SJSA1 (cell line): Measurements from ENCODE around the gene MRPS12. TPM values are rescaled to one million over a fixed set of nuclear protein-coding genes. Genes with fewer than 3 reads are reported as not detected.
A peak's percentile ranks its signal among the peaks of the same experiment; 100 is the strongest.

Experiments used
- DNase-seq, 2 experiments: peaks; one replicate each; pipeline ENCODE4 v3.0.0-alpha.2; 2015 to 2020; ENCODE audit warnings: low spot score in 2 of 2, low read depth in 1 of 2
- H3K27ac ChIP-seq: fragments of 250-450 bp; sonication (Bioruptor Pico); 2 replicates; pipeline ENCODE4 v1.5.1; 2020; ENCODE audit warnings: mild to moderate bottlenecking, moderate library complexity
- H3K27me3 ChIP-seq: fragments of 250-450 bp; sonication (Bioruptor Pico); replicated peaks from 2 replicates; pipeline ENCODE4 v1.5.1; 2020; ENCODE audit warnings: mild to moderate bottlenecking, moderate library complexity
- H3K36me3 ChIP-seq: fragments of 250-450 bp; sonication (Bioruptor Pico); 2 replicates; pipeline ENCODE4 v1.5.1; 2020; ENCODE audit warnings: mild to moderate bottlenecking
- H3K4me1 ChIP-seq: fragments of 250-450 bp; sonication (Bioruptor Pico); replicated peaks from 2 replicates; pipeline ENCODE4 v1.6.1; 2021; ENCODE audit warnings: mild to moderate bottlenecking
- H3K4me3 ChIP-seq: fragments of 250-450 bp; sonication (Bioruptor Pico); 2 replicates; pipeline ENCODE4 v1.5.1; 2020; ENCODE audit warnings: mild to moderate bottlenecking
- H3K9me3 ChIP-seq: fragments of 250-450 bp; sonication (Bioruptor Pico); replicated peaks from 2 replicates; pipeline ENCODE4 v1.5.1; 2020; ENCODE audit warnings: mild to moderate bottlenecking
- total RNA-seq: library from RNA; depleted of rRNA; stranded (reverse); fragments of >200 nt; shearing (Covaris generic); gene quantifications from 2 replicates; pipeline ENCODE4 v1.2.3, GENCODE V29; 2014

The MRPS12 gene
- total RNA-seq, 1 experiment from 2014 or later = 60.6 TPM

- H3K36me3 ChIP-seq = peaks cover 3% of the 10 kb centered on the region; the same call in 1 of the 2 replicates
- no peak overlapping the region for H3K27ac ChIP-seq
- no peaks in the 10 kb centered on the region for H3K9me3 ChIP-seq
- no peak overlapping the region for H3K4me3 ChIP-seq
- no peaks in the 10 kb centered on the region for H3K27me3 ChIP-seq
- no peak for DNase-seq
- H3K4me1 ChIP-seq = no peaks in the 10 kb centered on the region
These were observed 13.2 kb upstream of the MRPS12 start for GRCh38 chr19:38917516-38917915.

DNA sequence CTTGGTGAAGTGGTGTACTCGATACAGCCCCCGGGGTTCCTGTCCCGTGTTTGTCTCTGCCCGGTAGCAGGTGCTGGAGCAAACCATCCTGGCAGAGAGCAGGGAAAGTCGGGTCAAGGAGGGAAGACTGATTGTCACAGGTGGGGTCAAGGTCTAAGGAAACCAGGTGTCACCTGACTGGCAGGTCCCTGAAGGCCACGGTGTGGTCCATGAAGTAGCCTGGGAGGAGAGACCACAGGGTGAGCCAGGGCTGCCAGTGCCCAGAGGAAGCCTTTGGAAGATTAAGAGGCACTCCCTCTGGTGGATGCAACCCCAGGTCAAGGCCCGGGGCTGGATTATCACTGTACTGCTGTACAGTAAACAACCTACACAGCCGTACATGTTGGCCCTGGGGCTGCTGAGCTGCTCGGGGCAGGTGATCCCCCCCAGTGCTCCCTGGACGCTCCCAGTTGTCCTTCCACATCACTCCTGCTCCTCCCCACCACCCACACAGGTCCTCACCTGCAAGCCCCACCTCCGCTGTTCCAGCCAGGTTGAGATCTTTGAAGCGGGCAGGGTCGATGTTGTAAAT is 12.7 kb upstream of the MRPS12 start:
- no peak overlapping the region for H3K4me3 ChIP-seq
- no peak overlapping the region for H3K27ac ChIP-seq
- H3K4me1 ChIP-seq = no peaks in the 10 kb centered on the region
- H3K36me3 ChIP-seq = peaks cover 3% of the 10 kb centered on the region; the same call in 1 of the 2 replicates
- DNase-seq = no peak
- H3K9me3 ChIP-seq = no peaks in the 10 kb centered on the region
- H3K27me3 ChIP-seq = no peaks in the 10 kb centered on the region

GRCh38 chr19:38918526-38918925 is 12.2 kb upstream of the MRPS12 start:
- H3K4me1 ChIP-seq = no peaks in the 10 kb centered on the region
- H3K4me3 ChIP-seq = no peak overlapping the region
- DNase-seq = no peak
- H3K27ac ChIP-seq = no peak overlapping the region
- H3K27me3 ChIP-seq = no peaks in the 10 kb centered on the region
- peaks cover 3% of the 10 kb centered on the region; the same call in 1 of the 2 replicates for H3K36me3 ChIP-seq
- H3K9me3 ChIP-seq = no peaks in the 10 kb centered on the region

DNA sequence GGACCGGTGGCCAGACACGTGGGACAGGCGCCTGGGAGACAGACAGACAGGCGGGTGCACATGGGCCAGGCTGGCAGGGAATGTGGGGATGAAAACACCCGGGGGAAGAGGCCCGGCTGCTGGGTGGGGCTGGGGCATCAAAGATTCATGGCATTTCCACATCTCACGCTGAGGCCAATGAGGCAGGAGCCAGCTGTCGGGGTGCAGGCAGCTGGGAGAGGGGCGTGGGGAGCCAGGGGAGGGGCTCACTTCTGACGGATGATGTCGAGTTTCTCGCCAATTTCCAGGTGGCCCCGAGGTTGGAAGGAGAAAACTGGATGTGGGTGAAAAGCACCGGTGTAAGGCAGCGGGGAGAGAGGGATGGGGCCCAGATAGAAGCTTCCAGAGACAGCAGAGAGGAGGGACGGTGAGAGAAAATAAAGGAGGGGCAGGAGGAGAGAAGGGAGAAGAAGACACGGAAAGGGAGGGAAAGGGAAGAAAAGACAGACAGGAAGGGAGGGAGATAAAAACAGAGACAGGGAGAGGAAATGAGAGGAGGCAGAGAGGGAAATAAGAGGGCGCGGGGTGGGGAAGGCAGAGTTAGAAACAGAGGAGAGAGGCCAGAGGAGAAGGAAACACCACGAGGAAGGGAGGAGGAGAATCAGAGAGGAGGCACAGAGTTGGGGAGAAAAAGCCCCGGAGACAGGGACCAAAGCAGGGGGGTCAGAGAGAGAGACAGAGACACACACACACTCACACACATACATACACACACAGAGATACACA is 10.7 kb upstream of the MRPS12 start:
- Histone ChIP-seq H3K27ac (no peak overlapping the region), H3K4me3 (no peak overlapping the region), H3K27me3 (no peaks in the 10 kb centered on the region), H3K9me3 (no peaks in the 10 kb centered on the region), H3K4me1 (no peaks in the 10 kb centered on the region), H3K36me3 (peaks cover 12% of the 10 kb centered on the region)
- DNase-seq = no peak

DNA sequence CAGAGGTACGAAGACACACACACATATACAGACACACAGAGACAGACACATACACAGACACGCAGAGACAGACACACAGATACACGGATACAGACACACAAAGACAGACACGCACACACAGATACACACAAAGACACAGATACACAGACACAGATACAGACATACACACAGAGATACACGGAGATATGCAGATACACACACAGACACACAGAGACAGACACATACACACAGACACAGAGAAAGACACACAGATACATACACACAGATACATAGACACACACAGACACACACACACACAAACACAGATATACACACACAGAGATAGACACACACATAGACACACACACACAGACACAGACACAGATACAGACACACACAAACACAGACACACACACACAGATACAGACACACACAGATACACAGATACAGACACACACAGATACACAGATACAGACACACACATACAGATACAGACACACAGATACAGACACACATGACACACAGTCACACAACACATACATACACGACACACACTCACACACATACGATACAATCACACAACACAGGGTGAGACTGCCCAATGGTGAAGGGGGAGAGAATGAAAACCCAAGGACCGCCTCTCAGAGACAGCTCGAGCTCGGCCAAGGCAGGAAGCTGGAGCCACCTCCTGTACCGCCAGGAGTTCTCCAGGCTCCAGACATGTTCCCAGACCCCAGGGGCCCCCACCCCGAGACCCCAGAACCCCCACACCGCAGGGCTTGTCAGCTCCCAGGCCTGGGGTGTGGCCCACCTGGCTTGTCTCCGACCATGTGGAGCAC is 9.9 kb upstream of the MRPS12 start:
- Histone ChIP-seq H3K36me3 (peaks cover 18% of the 10 kb centered on the region), H3K27me3 (no peaks in the 10 kb centered on the region), H3K27ac (no peak overlapping the region), H3K4me1 (no peaks in the 10 kb centered on the region), H3K9me3 (no peaks in the 10 kb centered on the region), H3K4me3 (no peak overlapping the region)
- no peak for DNase-seq

- Histone ChIP-seq H3K4me1 (no peaks in the 10 kb centered on the region), H3K9me3 (no peaks in the 10 kb centered on the region), H3K4me3 (no peak overlapping the region), H3K27ac (no peak overlapping the region), H3K36me3 (peaks cover 20% of the 10 kb centered on the region), H3K27me3 (no peaks in the 10 kb centered on the region)
- no peak for DNase-seq
These were observed 9.1 kb upstream of the MRPS12 start for GRCh38 chr19:38921420-38922274.

DNA sequence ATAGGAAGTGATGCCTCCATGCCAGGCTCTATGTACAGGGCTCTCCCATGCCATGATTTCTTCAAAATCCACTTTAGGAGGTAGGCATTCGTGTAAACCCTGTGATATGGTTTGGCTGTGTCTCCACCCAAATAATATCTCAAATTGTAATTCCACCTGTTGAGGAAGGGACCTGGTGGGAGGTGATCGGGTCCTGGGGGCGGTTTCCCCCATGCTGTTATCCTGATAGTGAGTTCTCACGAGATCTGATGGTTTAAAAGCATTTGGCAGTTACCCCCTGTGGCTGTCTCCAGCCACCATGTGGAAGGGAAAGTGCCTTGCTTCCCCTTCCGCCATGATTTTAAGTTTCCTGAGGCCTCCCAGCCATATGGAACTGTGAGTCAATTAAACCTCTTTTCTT is 8.3 kb upstream of the MRPS12 start:
- no peaks in the 10 kb centered on the region for H3K27me3 ChIP-seq
- DNase-seq = no peak
- no peaks in the 10 kb centered on the region for H3K9me3 ChIP-seq
- no peaks in the 10 kb centered on the region for H3K4me1 ChIP-seq
- no peak overlapping the region for H3K4me3 ChIP-seq
- H3K36me3 ChIP-seq = peaks cover 20% of the 10 kb centered on the region
- no peak overlapping the region for H3K27ac ChIP-seq

DNA sequence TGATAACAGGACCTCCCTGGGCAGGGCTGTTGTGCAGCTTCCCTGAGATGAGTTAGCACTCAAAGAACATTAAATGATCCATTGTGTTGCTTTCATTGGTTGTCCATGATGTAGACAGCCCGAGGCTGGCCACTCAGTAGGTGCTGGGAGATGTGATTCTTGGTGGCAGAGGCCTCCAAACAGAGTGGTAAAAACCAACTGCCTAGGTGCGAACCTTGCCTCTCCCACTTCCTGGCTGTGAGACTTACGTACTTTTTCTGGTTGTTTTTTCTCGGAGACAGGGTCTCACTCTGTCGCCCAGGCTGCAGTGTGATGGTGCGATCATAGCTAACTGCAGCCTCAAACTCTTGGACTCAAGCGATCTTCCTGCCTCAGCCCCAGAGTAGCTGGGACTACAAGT is 6.4 kb upstream of the MRPS12 start:
- peaks cover 20% of the 10 kb centered on the region for H3K36me3 ChIP-seq
- DNase-seq = no peak
- H3K4me3 ChIP-seq = no peak overlapping the region
- no peaks in the 10 kb centered on the region for H3K27me3 ChIP-seq
- no peaks in the 10 kb centered on the region for H3K4me1 ChIP-seq
- H3K9me3 ChIP-seq = no peaks in the 10 kb centered on the region
- no peak overlapping the region for H3K27ac ChIP-seq

- Histone ChIP-seq H3K4me1 (0 out of 2 replicates have a peak, but pooled peaks cover 9% of the 10 kb centered on the region), H3K9me3 (no peaks in the 10 kb centered on the region), H3K4me3 (no peak overlapping the region), H3K36me3 (peaks cover 31% of the 10 kb centered on the region), H3K27ac (no peak overlapping the region), H3K27me3 (no peaks in the 10 kb centered on the region)
- DNase-seq = no peak
These were observed 2.2 kb upstream of the MRPS12 start for GRCh38 chr19:38928391-38929001.

DNA sequence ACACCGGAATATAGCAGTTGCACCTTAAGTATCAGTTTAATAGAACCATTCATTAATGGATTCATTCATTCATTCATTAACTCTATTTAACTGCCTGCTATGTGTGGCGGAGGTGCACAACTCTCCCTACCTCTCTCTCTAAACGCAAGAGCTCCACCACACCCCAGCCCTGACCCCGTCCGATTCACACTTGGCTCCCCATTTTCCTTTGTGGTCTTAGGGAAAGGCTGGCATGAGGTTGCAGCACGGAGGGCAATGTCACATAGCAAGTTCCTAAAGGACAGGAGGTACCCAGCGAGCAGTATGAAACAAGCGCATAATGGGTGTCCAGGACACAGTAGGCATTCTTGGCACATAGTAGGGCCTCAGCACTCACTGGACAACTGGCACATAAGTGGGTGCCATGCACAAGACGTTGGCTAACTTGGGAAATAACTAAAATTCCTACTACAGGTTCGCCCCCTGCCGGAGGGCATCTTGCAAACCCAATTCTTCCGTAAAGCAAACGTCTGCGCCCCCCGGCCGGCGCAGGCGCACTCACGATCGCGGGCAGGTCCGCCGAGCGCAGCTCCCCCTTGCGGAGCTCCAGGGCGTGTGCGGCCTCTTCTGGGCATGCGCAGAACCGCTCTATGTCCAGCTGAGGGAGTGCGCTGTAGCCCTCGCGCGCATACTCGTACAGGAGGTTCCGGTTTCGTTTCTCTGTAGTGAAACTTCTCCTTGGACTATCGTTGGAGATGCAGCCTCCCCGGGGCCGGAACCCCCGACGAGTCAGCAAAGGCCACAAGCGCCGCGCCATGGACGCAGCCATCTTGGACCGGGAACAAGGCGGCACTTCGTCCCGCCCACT is 592 bp upstream of the MRPS12 start, which contains the start of gene SARS2:
TSS of gene SARS2 (minus strand) at position 835 of the 847 bp plus-strand sequence. CDS start at position 808, 27 bp downstream.
- H3K27ac ChIP-seq = peak within 1 kb of the TSS; percentile 67
- H3K36me3 ChIP-seq = peaks cover 31% of the 10 kb centered on the region
- H3K27me3 ChIP-seq = no peaks in the 10 kb centered on the region
- H3K9me3 ChIP-seq = 0 out of 2 replicates have a peak, but pooled peaks cover 4% of the 10 kb centered on the region
- DNase-seq = peak; percentile 93 to 99
- peak within 1 kb of the TSS; percentile 58 for H3K4me3 ChIP-seq
- 0 out of 2 replicates have a peak, but pooled peaks cover 9% of the 10 kb centered on the region for H3K4me1 ChIP-seq

- Histone ChIP-seq H3K4me1 (0 out of 2 replicates have a peak, but pooled peaks cover 9% of the 10 kb centered on the region), H3K27me3 (no peaks in the 10 kb centered on the region), H3K36me3 (peaks cover 24% of the 10 kb centered on the region), H3K4me3 (peak overlapping the region; percentile 58), H3K9me3 (0 out of 2 replicates have a peak, but pooled peaks cover 4% of the 10 kb centered on the region), H3K27ac (peak overlapping the region; percentile 67; the same call in 1 of the 2 replicates)
- DNase-seq = no peak
These were observed 713 bp downstream of the MRPS12 start for GRCh38 chr19:38931521-38931793.
